Muscle of back (tissue), 11 donors: Measurements from ENCODE around the gene LTBP4. TPM values are rescaled to one million over a fixed set of nuclear protein-coding genes. Genes with fewer than 3 reads are reported as not detected.
"Not testable (repeated sequence)": the region's sequence is repeated elsewhere in the genome, so short reads cannot be mapped to it uniquely, and the experiment has no call there.

Experiments
- DNase-seq, 3 donors: peaks; one replicate each; pipeline versions ENCODE4 v3.0.0 to v3.0.0-alpha.2; 2013
- polyA plus RNA-seq, 10 donors: library from polyadenylated mRNA; unstranded; fragments of 120-200 nt; gene quantifications; one replicate each; pipeline ENCODE4 v1.2.1, GENCODE V29; 2013; ENCODE audit not compliant: insufficient read length in 10 of 10

LTBP4 gene
- polyA plus RNA-seq, 10 donors: 157 to 405 (median 220) TPM

- DNase-seq: no peak
Observed at GRCh38 chr19:40571005-40571318, 30.2 kb upstream of the LTBP4 start.

GRCh38 chr19:40571831-40572495 is 29.2 kb upstream of the LTBP4 start:
- DNase-seq: no peak

- DNase-seq: no peak
Observed at GRCh38 chr19:40575326-40575725, 25.8 kb upstream of the LTBP4 start.

GRCh38 chr19:40576151-40576584 is 25.0 kb upstream of the LTBP4 start:
- no peak for DNase-seq

GRCh38 chr19:40576585-40577451 is 24.4 kb upstream of the LTBP4 start, which contains the start of gene SHKBP1:
SHKBP1 (plus strand) TSS chr19:40576873; CDS start chr19:40576900, 27 bp downstream.
- peak; percentile 96 to 98 (median 97) for DNase-seq

GRCh38 chr19:40578442-40578908 is 22.7 kb upstream of the LTBP4 start:
- DNase-seq: no peak

- DNase-seq: no peak
Observed at GRCh38 chr19:40580619-40581018, 20.6 kb upstream of the LTBP4 start.

GRCh38 chr19:40581531-40581930 is 19.6 kb upstream of the LTBP4 start:
- DNase-seq: no peak

GRCh38 chr19:40582467-40582866 is 18.7 kb upstream of the LTBP4 start:
- no peak for DNase-seq

- DNase-seq: no peak
Observed at GRCh38 chr19:40583283-40583682, 17.9 kb upstream of the LTBP4 start.

GRCh38 chr19:40584007-40584406 is 17.2 kb upstream of the LTBP4 start:
- no peak for DNase-seq

- DNase-seq: no peak
Observed at GRCh38 chr19:40585241-40585981, 15.8 kb upstream of the LTBP4 start.

GRCh38 chr19:40585982-40586422 is 15.2 kb upstream of the LTBP4 start:
- DNase-seq: no peak

GRCh38 chr19:40586611-40587010 is 14.6 kb upstream of the LTBP4 start:
- no peak for DNase-seq

GRCh38 chr19:40588110-40588854 is 12.9 kb upstream of the LTBP4 start:
- no peak for DNase-seq

GRCh38 chr19:40588926-40589569 is 12.1 kb upstream of the LTBP4 start:
- no peak for DNase-seq

GRCh38 chr19:40589591-40590429 is 11.4 kb upstream of the LTBP4 start:
- DNase-seq: peak in 1 of 3 donors; percentile 63

- DNase-seq: no peak
Observed at GRCh38 chr19:40590464-40591265, 10.5 kb upstream of the LTBP4 start.

GRCh38 chr19:40591724-40592123 is 9.4 kb upstream of the LTBP4 start:
- not testable (repeated sequence) for DNase-seq
